Progenitor cell of endocrine pancreas (in vitro differentiated cells): ENCODE results near the gene PARN. TPM values are rescaled to one million over a fixed set of nuclear protein-coding genes. Genes with fewer than 3 reads are reported as not detected.

Experiments
- DNase-seq: peaks from one replicate; pipeline ENCODE4 v3.0.0; 2021; ENCODE audit warnings: low spot score; ENCODE audit not compliant: unreplicated experiment
- H3K27ac Mint-ChIP-seq: 2 replicates; pipeline ENCODE4 v1.8.0; 2021; ENCODE audit warnings: mild to moderate bottlenecking, moderate library complexity, mixed read lengths
- H3K27me3 Mint-ChIP-seq: 2 replicates; pipeline ENCODE4 v1.8.0; 2021; ENCODE audit warnings: mixed read lengths
- H3K36me3 Mint-ChIP-seq: 2 replicates; pipeline ENCODE4 v1.8.0; 2022; ENCODE audit warnings: mixed read lengths; ENCODE audit not compliant: insufficient read depth
- H3K4me1 Mint-ChIP-seq: 2 replicates; pipeline ENCODE4 v1.8.0; 2021; ENCODE audit warnings: low read depth, mixed read lengths
- H3K4me3 Mint-ChIP-seq: 2 replicates; pipeline ENCODE4 v1.8.0; 2021; ENCODE audit warnings: low read depth, mild to moderate bottlenecking, moderate library complexity, mixed read lengths
- H3K9me3 Mint-ChIP-seq: 2 replicates; pipeline ENCODE4 v1.8.0; 2021; ENCODE audit warnings: low read depth, mixed read lengths
- CTCF ChIP-seq: fragments of 200-600 bp; sonication (generic); IDR thresholded peaks from one replicate; pipeline ENCODE4 v1.5.0; 2021; ENCODE audit warnings: antibody characterized with exemption, mild to moderate bottlenecking; ENCODE audit not compliant: unreplicated experiment
- total RNA-seq: library from RNA; stranded (reverse); gene quantifications from 2 replicates; pipeline ENCODE4 v1.2.1, GENCODE V29; 2021

PARN gene
- total RNA-seq, 1 donor from 2014 or later: 31.4 TPM

GRCh38 chr16:14491861-14492529 is 138.1 kb downstream of the PARN start:
- DNase-seq: no peak
- H3K27me3 Mint-ChIP-seq: no peaks in the 10 kb centered on the region
- peak overlapping the region; percentile 53 for H3K27ac Mint-ChIP-seq
- H3K36me3 Mint-ChIP-seq: peaks cover 2% of the 10 kb centered on the region
- no peak for TF ChIP-seq CTCF
- no peak overlapping the region for H3K4me3 Mint-ChIP-seq
- H3K4me1 Mint-ChIP-seq: peaks cover 59% of the 10 kb centered on the region
- no peaks in the 10 kb centered on the region for H3K9me3 Mint-ChIP-seq

GRCh38 chr16:14490235-14490634 is 139.8 kb downstream of the PARN start:
- H3K4me3 Mint-ChIP-seq: no peak overlapping the region
- no peaks in the 10 kb centered on the region for H3K9me3 Mint-ChIP-seq

GRCh38 chr16:14489460-14489859 is 140.6 kb downstream of the PARN start:
- peaks cover 48% of the 10 kb centered on the region for H3K4me1 Mint-ChIP-seq
- H3K27me3 Mint-ChIP-seq: no peaks in the 10 kb centered on the region
- no peak overlapping the region for H3K4me3 Mint-ChIP-seq
- peak; percentile 50 for TF ChIP-seq CTCF
- peaks cover 2% of the 10 kb centered on the region for H3K36me3 Mint-ChIP-seq
- no peaks in the 10 kb centered on the region for H3K9me3 Mint-ChIP-seq
- H3K27ac Mint-ChIP-seq: no peak overlapping the region
- no peak for DNase-seq

More at GRCh38 chr16:14490235-14490634, 139.8 kb downstream of the PARN start:
- Mint-ChIP-seq H3K4me1 (peaks cover 51% of the 10 kb centered on the region), H3K36me3 (peaks cover 2% of the 10 kb centered on the region), H3K27ac (no peak overlapping the region), H3K27me3 (no peaks in the 10 kb centered on the region)
- DNase-seq: no peak
- TF ChIP-seq CTCF: no peak

- Mint-ChIP-seq H3K4me3 (no peak overlapping the region), H3K27ac (peak overlapping the region; percentile 90), H3K36me3 (peaks cover 2% of the 10 kb centered on the region), H3K4me1 (peaks cover 47% of the 10 kb centered on the region), H3K9me3 (no peaks in the 10 kb centered on the region), H3K27me3 (no peaks in the 10 kb centered on the region)
- DNase-seq: no peak
- no peak for TF ChIP-seq CTCF
Measured at GRCh38 chr16:14487579-14487978, 142.5 kb downstream of the PARN start.

- no peaks in the 10 kb centered on the region for H3K27me3 Mint-ChIP-seq
- H3K27ac Mint-ChIP-seq: peak overlapping the region; percentile 95
- peak; percentile 37 for DNase-seq
- peaks cover 4% of the 10 kb centered on the region for H3K36me3 Mint-ChIP-seq
- H3K4me3 Mint-ChIP-seq: peak overlapping the region; percentile 44
- TF ChIP-seq CTCF: no peak
- peaks cover 40% of the 10 kb centered on the region for H3K4me1 Mint-ChIP-seq
- no peaks in the 10 kb centered on the region for H3K9me3 Mint-ChIP-seq
Measured at GRCh38 chr16:14486520-14487303, 143.3 kb downstream of the PARN start.
